Mucosa of stomach (tissue), 1 donor: Measurements from ENCODE around the gene COX5A.

ENCODE experiments used
- H3K27me3 ChIP-seq: one replicate; pipeline ENCODE4 v1.7.0; 2013; ENCODE audit warnings: mild to moderate bottlenecking, low read length; ENCODE audit not compliant: control insufficient read depth, insufficient read depth
- H3K36me3 ChIP-seq: one replicate; pipeline ENCODE4 v1.7.0; 2013; ENCODE audit warnings: low read length; ENCODE audit not compliant: control insufficient read depth, insufficient read depth
- H3K4me1 ChIP-seq: one replicate; pipeline ENCODE4 v1.7.0; 2013; ENCODE audit warnings: mild to moderate bottlenecking, low read length; ENCODE audit not compliant: control insufficient read depth, insufficient read depth
- H3K4me3 ChIP-seq: one replicate; pipeline ENCODE4 v1.7.0; 2013; ENCODE audit warnings: low read length
- H3K9ac ChIP-seq: one replicate; pipeline ENCODE4 v1.7.0; 2013; ENCODE audit warnings: mild to moderate bottlenecking, low read length, moderate library complexity
- H3K9me3 ChIP-seq: one replicate; pipeline ENCODE4 v1.7.0; 2013; ENCODE audit warnings: mild to moderate bottlenecking, low read length, moderate library complexity; ENCODE audit not compliant: control insufficient read depth
- donor health status: Pancreatic carcinoma.

The COX5A gene

DNA sequence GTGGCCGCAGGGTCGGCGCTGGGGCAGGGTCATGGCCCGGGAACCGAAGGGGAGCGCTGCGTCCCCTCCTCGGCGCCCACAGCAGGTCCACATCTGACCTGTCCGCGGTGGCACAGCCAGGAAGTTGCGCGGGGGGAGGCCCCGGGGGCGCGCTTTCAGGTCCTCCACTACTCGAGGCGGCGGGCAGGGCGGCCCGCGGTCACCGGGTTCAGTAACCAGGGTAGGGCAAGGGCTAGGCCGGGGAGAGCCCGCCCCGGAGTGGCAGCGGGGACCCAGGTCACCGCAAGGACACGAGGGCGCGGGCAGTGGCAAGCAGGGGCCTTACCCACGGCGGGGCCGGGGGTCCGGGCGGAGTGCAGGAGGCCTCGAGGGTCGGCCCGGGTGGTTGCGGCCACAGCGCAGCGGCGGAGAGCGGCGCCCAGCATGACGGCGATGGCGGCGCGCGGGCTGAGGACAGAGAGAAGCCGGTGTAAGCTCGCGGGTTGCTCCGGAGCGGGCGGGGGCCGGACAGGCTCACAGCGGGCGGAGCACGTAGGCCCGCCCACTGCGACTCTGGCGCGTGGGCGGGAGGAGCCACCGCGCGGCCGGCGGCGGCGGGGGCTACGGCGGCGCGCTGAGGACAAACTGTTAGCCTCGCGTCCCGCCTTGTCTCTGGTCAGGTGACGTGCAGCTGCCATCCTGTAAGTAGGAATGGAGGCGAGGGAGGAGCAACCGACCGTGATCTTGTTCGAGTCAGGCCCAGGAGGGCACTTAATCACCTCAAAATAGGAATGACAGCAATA is at the start of gene COX5A:
Gene COX5A, minus strand, starts transcription at position 484 of the 782 bp plus-strand sequence. Its CDS starts 59 bp downstream, at position 425.
- Histone ChIP-seq H3K4me3 (peak within 1 kb of the TSS; percentile 86), H3K9ac (peak within 1 kb of the TSS; percentile 86), H3K4me1 (peaks cover 14% of the 10 kb centered on the region), H3K36me3 (no peaks in the 10 kb centered on the region), H3K27me3 (no peaks in the 10 kb centered on the region), H3K9me3 (no peaks in the 10 kb centered on the region)

DNA sequence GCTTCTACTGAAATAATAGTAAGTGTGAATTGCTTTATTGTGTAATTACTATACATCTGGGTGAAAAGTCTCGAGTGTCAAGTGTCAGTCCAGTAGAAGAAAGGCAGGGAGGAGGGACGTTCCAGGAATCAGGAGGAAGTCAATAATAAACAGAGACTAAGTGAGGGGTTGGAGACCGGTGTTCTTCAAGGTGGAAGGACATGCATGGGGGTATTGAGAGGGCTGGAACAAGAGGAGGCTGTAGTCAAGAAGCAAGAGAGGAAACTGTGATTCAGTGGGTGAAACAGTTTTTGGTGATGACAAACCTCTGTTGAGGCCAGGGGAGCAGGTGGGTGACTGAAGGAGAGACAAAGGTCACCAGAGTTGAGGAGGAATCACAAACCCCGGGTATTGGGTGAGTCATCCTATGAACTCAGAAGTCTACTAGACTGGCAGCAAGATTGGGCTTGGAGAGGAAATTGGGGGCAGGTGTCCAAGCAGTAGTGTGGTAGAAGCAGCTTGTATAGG is 45.9 kb upstream of the COX5A start:
- no peaks in the 10 kb centered on the region for H3K27me3 ChIP-seq
- H3K9ac ChIP-seq = no peak overlapping the region
- no peaks in the 10 kb centered on the region for H3K36me3 ChIP-seq
- H3K4me3 ChIP-seq = no peak overlapping the region
- no peaks in the 10 kb centered on the region for H3K9me3 ChIP-seq
- H3K4me1 ChIP-seq = no peaks in the 10 kb centered on the region

DNA sequence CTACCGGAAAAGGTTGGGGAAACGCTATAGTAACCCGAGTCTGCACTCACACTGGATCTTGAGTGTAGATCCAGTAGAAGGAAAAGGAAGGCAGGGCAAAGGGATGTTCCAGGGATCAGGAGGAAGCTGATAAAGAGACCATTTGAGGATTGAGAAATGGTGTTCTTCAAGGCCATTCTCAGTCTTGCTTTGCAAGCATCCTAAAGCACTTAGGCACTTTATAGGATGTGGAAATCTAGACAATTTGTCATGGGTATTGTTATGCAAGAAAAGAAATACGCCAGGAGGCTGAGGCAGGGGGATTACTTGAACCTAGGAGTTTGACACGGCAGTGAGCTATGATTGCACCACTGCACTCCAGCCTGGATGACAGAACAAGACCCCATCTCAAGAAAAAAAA is 44.3 kb upstream of the COX5A start:
- H3K4me1 ChIP-seq = no peaks in the 10 kb centered on the region
- no peaks in the 10 kb centered on the region for H3K36me3 ChIP-seq
- no peaks in the 10 kb centered on the region for H3K27me3 ChIP-seq
- H3K4me3 ChIP-seq = no peak overlapping the region
- no peak overlapping the region for H3K9ac ChIP-seq
- H3K9me3 ChIP-seq = no peaks in the 10 kb centered on the region

DNA sequence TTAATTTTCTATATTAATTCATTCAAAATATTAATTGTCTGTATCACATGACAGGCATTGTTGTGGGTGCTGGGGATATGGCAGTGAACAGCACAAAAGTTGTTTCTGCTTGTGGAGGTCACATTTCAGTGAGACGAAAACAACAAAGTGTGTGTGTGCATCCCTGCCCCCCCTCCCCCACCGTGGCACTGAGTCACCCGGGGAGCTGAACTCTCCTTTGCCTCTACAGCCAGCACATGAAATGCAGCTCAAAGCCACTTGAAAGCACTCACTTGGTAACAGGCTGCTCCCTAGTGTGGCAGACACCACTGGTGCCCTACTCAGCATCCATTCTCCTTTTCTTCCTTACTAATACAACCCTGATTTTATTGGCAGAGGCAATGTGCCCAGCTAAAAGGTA is 40.6 kb upstream of the COX5A start:
- Histone ChIP-seq H3K9ac (no peak overlapping the region), H3K27me3 (no peaks in the 10 kb centered on the region), H3K9me3 (no peaks in the 10 kb centered on the region), H3K36me3 (no peaks in the 10 kb centered on the region), H3K4me3 (no peak overlapping the region), H3K4me1 (no peaks in the 10 kb centered on the region)

DNA sequence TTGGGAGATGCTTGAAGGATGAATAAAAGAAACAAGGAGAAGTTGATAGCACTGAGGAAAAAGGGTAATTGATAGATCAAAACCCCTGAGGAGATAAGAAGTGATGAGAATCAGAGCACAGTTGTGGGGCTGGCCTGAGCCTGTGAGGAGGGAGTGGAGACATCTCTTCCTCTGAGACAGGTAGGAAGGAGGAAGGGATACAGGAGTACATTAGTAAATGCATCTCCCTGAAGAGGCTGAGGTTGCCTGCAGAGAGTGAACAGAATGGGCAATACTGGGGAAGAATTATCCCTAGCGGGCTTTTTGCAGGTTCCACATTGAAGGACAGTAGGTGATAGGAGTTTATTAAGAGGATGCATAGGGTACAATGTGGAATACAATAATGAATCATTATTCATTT is 40.2 kb upstream of the COX5A start:
- no peaks in the 10 kb centered on the region for H3K36me3 ChIP-seq
- no peaks in the 10 kb centered on the region for H3K9me3 ChIP-seq
- no peaks in the 10 kb centered on the region for H3K4me1 ChIP-seq
- no peaks in the 10 kb centered on the region for H3K27me3 ChIP-seq
- H3K4me3 ChIP-seq = no peak overlapping the region
- H3K9ac ChIP-seq = no peak overlapping the region

DNA sequence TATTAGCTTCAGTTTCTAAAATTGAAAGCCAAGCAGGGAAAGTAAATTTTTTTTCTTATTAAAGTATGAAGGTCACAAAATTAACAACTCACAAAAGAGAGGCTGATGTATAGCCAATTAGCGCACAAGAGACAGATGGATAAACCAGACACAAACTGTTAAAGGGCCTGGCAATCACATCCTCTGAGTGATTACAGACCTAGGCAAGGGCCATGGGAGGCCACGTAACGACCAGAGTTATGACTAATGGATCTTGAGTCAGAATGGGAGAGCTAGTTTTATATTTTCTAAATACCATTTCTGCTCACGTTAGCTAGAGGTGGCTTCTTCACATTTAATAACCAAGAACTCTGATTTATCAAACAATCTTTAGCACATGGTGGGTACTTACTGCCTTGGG is 39.7 kb upstream of the COX5A start:
- Histone ChIP-seq H3K9ac (no peak overlapping the region), H3K36me3 (no peaks in the 10 kb centered on the region)

DNA sequence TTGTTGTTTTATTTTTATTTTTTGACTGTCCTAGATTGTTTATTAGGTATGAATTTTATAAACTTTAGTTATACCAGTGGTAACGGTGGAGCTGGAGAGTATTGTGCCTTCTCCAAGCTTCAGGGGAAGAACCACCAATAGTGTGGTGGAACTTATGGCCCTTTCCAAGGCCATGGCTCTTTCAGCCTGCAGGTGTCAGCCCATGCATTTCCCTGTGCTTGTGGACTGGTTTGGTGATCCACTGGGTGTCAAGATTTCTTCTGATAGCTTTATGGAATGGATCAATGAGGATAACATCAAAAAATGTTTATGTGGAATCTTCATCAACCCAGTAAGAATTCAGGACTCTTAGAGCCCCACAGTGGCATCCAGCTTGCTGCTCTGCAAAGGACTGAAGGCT is 38.3 kb upstream of the COX5A start:
- H3K9ac ChIP-seq = no peak overlapping the region
- H3K36me3 ChIP-seq = no peaks in the 10 kb centered on the region
- no peaks in the 10 kb centered on the region for H3K27me3 ChIP-seq
- H3K9me3 ChIP-seq = no peaks in the 10 kb centered on the region
- H3K4me3 ChIP-seq = no peak overlapping the region
- H3K4me1 ChIP-seq = no peaks in the 10 kb centered on the region

More for the DNA sequence above, 39.7 kb upstream of the COX5A start:
- H3K4me1 ChIP-seq = no peaks in the 10 kb centered on the region
- H3K27me3 ChIP-seq = no peaks in the 10 kb centered on the region
- H3K4me3 ChIP-seq = no peak overlapping the region
- no peaks in the 10 kb centered on the region for H3K9me3 ChIP-seq

DNA sequence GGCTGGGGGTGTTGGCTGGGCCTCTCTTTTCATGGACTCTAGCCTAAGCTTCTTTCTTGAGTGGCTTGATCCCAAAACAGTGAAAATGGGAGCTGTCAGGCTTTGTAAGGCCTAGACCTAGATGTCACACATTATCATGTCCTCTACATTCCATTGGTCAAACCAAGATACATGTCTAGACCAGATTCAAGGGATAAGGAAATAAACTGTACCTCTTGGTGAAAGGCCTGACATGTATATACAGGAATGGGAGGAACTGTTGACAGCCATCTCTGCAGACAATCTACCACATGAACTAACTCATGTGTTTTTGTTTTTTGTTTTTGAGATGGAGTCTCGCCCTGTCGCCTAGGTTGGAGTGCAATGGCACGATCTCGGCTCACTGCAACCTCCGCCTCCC is 29.8 kb upstream of the COX5A start:
- Histone ChIP-seq H3K27me3 (no peaks in the 10 kb centered on the region), H3K36me3 (no peaks in the 10 kb centered on the region), H3K4me3 (no peak overlapping the region)

DNA sequence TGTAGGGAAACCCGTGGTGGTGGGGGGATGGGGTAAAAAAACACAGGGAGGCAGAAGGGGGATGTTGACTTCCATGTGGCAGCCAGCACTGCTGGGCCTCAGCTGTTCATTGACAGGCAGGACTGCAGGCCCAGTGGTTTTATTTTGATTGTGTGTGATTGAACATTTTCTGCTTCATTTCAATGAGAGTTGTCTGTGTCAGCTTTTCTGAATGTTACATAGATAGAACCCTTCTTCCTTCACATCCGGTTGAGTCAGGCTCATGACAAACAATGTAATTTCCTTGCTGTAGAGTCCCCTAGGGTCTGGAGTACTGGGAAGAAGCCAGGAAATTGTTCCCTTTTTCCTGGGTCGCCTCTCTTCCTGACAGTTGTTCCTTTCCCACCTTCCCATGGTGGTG is 26.9 kb upstream of the COX5A start:
- Histone ChIP-seq H3K9ac (no peak overlapping the region), H3K4me1 (peaks cover 7% of the 10 kb centered on the region), H3K4me3 (no peak overlapping the region), H3K27me3 (peaks cover 3% of the 10 kb centered on the region), H3K36me3 (no peaks in the 10 kb centered on the region), H3K9me3 (no peaks in the 10 kb centered on the region)

More for the DNA sequence above, 29.8 kb upstream of the COX5A start:
- no peak overlapping the region for H3K9ac ChIP-seq
- no peaks in the 10 kb centered on the region for H3K4me1 ChIP-seq
- no peaks in the 10 kb centered on the region for H3K9me3 ChIP-seq

DNA sequence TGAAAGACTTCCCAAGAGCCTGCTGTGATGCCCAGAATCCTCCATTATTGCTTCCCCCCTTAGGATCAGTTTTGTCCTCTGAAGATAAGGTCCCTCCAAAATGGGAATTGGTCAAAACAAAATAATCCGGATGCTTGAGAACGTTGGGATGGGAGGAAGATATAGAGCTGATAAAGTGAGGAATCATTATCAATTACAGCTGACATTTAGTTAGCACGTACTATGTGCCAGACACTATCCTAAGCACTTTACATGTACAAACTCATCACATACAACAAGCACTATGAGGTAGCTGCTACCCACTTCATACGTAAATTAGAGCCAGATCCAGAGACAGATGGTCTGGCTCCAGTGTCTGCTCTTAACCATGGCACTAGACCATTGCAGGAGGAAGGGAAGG is 25.3 kb upstream of the COX5A start:
- Histone ChIP-seq H3K9ac (no peak overlapping the region), H3K4me1 (peaks cover 20% of the 10 kb centered on the region), H3K4me3 (no peak overlapping the region), H3K27me3 (peaks cover 14% of the 10 kb centered on the region), H3K36me3 (no peaks in the 10 kb centered on the region), H3K9me3 (no peaks in the 10 kb centered on the region)

DNA sequence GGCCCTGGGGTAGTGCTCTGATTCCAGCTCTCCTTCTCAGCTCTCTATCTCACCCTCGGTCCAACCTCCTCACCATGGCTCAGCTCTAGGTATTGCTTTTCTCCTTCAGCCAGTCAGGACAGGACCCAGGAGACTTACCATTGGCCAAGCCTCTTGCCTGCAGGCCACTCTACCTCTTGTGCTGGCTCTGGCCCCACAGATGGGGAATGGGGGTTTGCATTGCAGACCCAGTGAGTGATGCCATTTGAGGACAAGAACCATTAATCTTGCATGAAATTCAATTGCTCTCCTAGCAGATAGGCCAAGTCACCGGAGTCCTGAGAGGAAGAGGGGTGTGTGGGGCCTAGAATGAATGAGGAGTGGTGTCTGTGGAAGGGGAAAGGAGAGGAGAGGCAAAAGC is 24.8 kb upstream of the COX5A start:
- H3K36me3 ChIP-seq = no peaks in the 10 kb centered on the region
- H3K9ac ChIP-seq = no peak overlapping the region
- H3K27me3 ChIP-seq = peaks cover 15% of the 10 kb centered on the region
- H3K9me3 ChIP-seq = no peaks in the 10 kb centered on the region
- no peak overlapping the region for H3K4me3 ChIP-seq
- H3K4me1 ChIP-seq = peaks cover 25% of the 10 kb centered on the region

DNA sequence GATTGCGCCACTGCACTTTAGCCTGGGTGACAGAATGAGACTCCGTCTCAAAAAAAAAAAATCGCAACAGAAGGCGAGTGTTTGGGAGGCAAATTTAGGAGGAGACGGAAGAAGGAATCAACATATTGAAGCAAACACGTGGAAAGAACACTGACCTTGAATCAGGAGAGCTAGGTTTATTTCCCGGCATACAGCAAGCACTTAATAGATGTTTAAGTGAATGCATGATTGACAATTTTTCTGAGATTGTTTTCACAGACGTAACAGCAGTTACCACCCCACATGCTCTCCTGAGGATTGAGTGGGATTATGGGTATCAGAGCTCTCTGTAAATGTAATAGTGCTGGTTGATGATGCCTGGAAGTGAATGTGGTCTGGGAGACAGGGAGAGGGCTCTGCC is 24.3 kb upstream of the COX5A start:
- H3K4me3 ChIP-seq = no peak overlapping the region
- H3K36me3 ChIP-seq = no peaks in the 10 kb centered on the region
- H3K27me3 ChIP-seq = peaks cover 17% of the 10 kb centered on the region
- H3K9ac ChIP-seq = no peak overlapping the region
- no peaks in the 10 kb centered on the region for H3K9me3 ChIP-seq
- peaks cover 29% of the 10 kb centered on the region for H3K4me1 ChIP-seq
